GM18508 (cell line): ENCODE results near the gene PRKRIP1.
"Not testable (repeated sequence)": the region's sequence is repeated elsewhere in the genome, so short reads cannot be mapped to it uniquely, and the experiment has no call there.

Experiments used
- ATAC-seq: cut with Tn5 transposase; IDR thresholded peaks from one replicate; pipeline ENCODE4 v1.9.1; 2021; ENCODE audit warnings: moderate number of reproducible peaks; ENCODE audit not compliant: insufficient read depth, unreplicated experiment

PRKRIP1 gene

DNA sequence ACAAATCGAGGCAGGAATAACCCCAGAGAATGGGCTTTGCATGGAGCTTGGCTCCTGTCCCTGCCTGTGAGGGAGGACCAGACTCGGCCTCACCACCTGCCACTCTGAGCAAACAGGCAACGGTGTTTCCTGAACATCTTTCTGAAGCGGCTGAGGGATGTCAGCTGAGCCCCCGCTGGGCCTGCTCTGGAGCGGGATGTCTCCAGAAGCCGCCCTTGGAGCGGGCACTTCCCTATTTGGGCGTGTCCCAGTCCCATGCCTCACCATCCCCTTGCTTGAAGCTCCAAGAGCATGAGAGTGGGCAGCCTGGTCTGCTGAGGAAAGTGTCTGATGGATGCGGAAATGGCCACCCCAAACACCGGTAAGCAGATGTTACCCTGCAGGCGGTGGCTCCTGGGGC, 58.3 kb downstream of the PRKRIP1 start:
- no peak for ATAC-seq

DNA sequence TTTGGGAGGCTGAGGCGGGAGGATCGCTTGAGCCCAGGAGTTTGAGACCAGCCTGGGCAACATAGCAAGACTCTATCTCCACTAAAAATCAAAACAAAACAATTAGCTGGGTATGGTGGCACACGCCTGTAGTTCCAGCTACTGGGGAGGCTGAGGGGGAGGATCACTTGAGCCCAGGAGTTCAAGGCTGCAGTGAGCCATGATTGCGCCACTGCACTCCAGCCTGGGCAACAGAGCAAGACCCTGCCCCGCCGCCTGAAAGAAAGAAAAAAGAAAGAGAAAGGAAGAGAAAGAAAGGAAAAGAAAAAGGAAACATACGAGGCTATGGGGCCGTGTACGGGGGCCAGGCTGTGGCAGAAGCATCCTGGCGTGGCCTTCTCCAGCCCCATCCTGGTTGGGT, 58.8 kb downstream of the PRKRIP1 start:
- ATAC-seq = not testable (repeated sequence)

DNA sequence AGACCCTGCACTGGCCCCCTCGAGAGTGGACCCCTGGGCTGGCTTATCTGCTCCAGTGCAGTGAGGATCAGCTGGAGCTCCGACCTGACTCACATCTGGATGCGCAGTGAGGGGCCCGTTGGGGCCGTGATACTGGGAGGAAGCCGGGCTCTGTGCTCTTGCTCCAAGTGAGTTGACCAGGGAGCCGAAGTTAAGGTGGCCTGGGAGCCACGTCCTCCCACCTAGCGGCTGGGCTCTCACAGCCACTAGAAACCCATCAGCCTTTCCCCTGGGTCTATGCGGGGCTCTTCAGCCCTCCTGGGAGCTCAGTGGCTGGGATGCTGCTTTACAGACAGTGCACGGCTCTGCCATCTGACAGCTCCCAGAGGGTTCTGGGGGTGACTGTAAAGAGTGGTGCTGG, 59.4 kb downstream of the PRKRIP1 start:
- no peak for ATAC-seq

DNA sequence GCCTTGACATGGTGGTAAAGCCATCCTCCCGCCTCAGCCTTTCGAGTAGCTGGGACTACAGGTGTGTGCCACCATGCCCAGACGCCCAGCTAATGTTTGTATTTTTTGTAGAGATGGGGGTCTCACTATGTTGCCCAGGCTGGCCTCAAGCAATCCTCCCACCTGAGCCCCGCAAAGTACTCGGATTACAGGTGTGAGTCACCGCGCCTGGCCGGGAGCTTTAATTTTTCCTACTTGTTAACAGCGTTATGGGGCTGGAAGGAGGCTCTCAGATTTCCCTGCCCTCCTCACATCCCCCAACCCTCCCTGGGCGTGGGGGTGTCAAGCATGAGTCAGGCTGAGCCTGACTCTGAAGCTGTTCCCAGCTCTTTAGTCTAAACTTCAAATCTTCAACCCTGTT, 60.2 kb downstream of the PRKRIP1 start:
- no peak for ATAC-seq

DNA sequence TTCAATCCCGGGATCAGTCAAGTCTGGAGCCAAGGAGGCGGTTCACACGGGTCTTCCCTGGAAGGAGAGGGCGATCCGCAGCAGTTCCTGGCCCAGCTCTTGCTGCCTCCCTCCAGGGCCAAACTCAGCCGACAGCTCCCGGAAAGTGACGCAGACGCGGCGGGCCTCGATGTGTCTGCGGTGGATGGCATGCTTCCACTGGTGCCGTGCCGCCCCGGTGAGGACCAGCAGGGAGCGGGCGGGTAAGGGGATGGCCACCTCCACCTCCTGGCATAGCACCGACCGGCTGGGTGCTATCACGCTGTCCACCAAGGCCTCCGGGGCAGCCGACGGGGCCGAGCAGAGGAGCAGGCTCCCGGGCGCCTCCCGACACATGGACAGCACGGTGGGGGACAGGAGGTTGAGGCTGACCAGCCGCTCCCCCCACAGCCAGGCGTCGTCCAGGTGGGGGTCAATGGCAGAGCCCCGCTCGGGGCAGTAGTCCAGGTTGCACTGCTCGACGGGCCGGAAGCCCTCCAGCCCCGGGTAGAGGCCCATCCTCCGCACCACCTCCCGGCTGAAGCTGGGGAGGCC, 61.3 kb downstream of the PRKRIP1 start:
- ATAC-seq = no peak

DNA sequence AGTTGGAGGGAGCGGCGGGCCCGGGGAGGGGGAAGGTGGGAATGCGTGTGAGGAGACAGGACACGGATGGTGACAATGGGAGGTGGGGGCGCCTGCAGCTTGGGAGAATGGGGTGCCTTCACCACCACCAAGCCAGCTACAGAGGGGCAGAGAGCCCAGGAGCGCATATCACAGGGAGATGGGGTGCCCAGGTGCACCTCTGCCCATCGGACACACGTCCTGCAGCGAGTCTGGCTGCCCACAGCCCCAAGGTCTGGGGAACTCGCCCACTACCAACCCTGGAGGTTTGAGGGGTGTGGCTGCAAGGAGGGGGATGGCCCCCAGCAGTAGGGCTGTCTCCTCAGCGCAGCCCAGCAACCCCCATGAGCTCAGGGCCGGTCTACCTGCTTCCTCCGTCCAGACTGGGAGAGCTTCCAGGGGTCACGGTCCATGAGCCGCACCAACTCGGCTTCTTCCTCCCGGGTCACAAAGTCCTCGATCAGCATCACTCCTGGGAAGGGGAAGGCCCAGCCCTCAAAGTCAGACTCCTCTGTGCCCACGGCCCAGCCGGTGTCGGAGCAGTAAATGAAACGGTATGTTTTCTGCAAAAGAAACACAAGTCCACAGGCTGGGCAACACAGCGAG, 63.2 kb downstream of the PRKRIP1 start:
- no peak for ATAC-seq

DNA sequence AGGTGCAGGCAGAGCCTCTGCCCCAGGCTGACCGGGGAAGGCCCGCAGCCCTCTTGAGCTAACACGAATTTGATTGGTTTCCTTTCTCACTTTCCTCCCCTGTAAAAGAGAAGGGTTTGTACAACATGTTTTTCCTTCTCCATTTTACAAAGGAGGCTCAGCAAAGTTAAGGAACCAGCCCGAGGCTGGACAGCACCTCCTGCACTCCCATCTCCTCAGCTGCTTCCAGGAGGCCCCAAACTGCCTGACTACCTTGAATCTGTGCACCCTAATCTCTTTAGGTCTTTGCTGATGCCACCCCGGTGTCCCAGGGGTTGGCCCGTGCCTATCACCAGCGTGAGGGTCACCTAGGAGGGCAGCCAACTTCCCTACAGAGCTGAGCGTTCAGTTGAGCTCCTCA, 64.3 kb downstream of the PRKRIP1 start:
- no peak for ATAC-seq

DNA sequence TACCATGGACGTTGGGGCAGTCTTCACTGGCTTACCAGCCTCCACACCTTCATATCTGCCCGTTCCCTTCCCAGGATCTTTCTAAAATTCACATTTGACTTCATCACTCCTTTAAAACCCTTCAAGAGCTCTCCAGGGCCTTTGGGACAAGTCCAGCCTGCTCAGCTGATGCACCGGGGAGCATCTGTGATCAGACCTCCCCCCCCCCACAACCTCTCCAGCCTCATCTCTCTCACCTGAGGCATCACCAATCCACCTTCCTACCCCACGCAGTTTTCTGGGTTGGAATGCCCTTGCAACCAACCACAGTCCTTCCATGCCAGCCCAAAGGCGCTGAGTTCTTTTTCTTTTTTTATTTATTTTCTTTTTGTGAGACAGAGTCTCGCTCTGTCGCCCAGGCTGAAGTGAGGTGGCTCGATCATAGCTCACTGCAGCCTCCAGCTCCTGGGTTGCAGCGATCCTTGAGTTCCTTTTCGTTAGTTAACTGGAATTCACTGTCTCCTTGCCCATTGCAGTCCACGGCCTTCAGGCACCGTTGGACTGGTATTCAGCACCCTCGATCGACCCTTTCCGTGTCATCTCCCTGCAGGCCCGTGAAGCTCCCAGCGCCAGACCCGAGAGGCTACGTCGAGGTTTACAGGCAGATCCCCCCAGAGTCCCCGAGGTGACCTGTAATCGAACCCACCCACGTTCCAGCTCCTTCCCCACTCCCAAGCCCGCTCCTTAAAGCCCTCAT, 67.8 kb downstream of the PRKRIP1 start:
- no peak for ATAC-seq

DNA sequence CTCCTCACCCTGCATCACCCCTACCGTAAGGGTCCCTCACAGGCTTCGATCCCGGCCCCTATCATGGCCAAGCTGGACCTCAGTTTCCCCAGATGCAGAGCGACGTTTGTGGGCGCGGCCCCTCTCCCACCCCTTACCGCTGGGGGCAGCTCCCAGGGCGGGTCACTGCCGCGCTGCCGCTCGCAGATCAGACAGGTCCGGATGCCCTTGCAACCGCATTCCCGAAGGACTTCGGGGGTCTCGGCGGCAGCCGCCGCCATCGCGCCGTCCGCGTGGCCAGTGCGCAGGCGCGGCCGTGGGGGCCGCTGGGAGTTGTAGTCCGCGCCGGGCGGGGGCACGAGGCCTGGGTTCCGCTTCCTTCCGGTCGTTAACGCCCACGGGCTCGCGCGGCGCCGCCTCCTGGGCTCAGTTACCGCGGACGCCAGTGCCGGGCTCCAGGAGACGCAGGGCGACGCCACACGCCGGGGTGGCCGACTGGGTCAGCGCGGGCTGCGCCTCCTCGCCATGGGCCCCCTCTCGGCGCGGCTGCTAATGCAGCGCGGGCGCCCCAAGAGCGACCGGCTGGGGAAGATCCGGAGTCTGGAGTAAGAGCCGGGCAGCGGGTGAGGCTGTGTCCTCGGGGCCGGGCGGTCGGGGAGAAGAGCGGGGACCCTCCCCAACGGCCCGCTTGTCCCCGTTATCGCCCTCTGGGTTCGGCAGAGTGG, 68.6 kb downstream of the PRKRIP1 start, which contains the start of the genes ALKBH4 and LRWD1:
ALKBH4 (minus strand) TSS at position 287 of the 704 bp plus-strand sequence; CDS start at position 260, 27 bp downstream.
LRWD1 (plus strand) TSS at position 408 of the 704 bp plus-strand sequence; CDS start at position 505, 97 bp downstream.
- ATAC-seq = peak; percentile 37

DNA sequence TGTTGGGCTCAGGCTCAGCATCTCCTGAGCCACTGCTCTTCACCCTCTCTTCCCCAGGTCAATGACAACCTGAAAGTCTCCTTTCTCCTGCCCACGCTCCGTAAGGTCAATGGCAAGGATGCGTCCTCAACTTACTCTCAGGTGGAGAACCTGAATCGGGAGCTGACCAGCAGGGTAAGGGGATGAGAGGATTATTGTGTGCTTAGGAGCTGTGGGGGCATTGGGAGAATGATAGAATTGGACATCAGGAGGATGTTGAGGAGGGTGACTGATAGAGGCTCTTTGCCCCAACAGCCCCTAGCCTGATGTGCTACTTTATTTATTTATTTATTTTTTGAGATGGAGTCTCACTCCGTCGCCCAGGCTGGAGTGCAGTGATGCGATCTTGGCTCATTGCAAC, 69.9 kb downstream of the PRKRIP1 start:
- ATAC-seq = no peak

DNA sequence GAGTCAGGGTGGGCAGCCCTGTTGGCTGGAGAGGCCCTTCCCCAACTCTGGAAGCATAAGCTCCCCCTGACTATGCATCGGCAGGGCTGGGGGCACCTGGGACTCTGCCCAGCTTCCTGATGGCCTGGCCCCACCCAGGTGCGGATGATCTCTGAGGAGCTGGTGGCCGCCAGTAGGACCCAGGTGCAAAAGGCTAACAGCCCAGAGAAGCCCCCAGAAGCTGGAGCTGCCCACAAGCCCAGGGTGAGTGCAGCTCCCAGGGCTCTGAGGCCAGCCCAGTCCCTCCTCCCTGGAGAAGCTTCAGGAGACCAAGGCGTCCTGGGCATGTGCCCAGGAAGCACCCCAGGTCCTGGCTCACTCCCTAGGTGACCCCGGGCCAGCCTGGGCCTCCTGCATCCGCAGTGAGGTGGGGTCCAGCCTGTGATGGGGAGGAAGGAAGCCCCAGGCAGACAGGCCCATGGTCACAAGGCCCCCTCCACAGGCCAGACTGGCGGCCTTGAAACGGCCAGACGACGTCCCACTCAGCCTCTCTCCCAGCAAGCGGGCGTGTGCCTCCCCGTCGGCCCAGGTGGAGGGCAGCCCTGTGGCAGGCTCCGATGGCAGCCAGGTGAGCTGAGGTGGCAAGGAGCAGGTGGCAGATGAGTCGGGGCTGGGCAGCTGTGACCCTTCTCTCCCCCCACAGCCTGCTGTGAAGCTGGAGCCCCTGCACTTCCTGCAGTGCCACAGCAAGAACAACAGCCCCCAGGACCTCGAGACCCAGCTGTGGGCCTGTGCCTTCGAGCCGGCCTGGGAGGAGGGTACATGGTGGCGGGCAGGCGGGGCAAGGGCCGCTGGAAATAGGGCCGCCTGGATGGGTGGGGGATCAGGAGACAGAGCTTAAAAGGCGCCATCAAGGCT, 71.7 kb downstream of the PRKRIP1 start:
- ATAC-seq = no peak

DNA sequence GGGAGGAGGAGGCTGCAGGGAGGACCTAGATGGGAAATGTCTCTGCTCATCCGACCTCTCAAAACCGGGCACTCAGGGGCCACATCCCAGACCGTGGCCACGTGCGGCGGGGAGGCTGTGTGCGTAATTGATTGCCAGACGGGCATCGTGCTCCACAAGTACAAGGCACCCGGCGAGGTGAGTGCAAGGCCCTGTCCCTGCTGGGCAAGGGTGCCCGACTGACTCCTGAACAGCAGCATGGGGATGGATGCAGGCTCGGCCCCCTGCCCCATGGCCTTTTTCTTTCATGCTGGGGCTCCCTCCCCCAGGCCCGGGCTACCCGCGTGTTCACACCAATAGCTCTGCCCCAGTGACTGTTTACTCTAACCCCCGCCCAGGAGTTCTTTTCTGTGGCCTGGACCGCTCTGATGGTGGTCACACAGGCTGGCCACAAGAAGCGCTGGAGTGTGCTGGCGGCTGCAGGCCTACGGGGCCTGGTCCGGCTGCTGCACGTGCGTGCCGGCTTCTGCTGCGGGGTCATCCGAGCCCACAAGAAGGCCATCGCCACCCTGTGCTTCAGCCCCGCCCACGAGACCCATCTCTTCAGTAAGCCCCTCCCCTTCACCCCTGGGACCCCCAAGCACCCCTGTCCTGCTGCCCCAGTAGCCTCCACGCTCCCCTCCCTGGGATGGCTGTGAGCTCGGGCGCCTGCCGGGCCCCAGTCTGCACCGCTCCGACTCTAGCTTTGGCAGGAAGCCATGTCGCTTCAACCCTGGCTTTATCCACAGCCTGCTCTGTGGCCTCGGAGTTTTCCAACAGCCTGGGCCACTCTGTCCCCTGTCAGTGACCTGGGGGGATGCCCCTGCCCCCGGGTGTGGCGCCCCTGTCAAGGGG, 72.6 kb downstream of the PRKRIP1 start:
- no peak for ATAC-seq

DNA sequence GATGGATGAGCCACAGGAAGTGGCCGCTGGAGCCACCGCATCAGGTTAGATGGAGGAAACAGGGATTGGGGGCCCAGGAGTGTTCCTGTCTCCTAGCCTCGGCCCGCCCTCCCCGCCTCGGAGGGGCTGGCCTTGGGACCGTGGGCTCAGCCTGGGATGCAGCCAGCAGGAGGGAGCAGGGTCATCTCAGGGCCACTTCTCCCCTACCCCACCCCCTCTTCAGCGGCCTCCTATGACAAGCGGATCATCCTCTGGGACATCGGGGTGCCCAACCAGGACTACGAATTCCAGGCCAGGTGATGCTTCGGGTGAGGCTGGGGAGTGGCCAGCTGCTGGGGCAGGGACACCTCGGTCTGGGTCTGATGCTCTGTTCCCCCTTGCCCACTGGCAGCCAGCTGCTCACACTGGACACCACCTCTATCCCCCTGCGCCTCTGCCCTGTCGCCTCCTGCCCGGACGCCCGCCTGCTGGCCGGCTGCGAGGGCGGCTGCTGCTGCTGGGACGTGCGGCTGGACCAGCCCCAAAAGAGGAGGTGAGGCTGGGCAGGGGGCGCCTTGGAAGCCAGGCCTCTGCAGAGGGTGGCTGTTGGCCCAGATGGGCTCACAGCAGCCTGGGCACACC, 73.3 kb downstream of the PRKRIP1 start:
- ATAC-seq = no peak

DNA sequence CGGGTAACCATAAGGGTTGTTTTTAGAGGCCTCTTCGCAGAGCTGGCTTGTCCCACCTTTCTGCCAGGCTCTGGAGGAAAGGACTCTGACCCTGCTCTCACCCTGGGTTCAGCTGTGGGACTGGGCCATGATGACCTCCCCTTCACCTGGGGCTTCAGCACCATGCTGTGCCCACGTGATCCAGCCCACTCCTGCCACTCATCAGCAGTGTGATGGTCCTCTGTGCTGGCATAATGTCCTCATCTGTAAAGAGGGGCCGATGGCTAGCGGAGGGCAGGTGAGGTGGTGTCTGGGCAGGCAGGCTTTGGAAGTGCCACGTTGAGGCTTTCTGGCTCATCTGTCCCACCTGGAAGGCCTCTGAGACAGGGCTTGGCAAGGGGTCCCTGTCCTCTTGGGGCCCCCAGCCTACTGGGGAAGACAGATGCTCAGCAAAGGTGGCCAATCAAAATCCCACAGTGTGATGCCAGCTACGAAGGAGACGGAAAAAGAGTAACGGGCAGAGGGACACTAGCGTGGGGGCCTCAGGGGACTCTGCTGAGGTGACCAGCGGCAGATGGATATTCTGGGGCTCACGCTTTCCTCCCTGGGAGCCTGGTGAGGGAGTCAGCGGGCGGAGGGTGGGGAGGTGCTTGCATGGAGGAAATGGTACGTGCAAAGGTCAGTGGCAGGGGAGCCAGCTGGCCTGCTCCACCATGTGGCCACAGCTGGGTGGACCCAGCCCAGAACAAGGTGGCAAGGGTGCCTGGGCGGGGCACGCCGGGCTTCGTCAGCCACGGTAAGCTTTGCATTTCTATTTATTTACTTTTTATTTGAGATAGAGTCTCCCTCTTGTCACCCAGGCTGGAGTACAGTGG, 74.0 kb downstream of the PRKRIP1 start:
- no peak for ATAC-seq

DNA sequence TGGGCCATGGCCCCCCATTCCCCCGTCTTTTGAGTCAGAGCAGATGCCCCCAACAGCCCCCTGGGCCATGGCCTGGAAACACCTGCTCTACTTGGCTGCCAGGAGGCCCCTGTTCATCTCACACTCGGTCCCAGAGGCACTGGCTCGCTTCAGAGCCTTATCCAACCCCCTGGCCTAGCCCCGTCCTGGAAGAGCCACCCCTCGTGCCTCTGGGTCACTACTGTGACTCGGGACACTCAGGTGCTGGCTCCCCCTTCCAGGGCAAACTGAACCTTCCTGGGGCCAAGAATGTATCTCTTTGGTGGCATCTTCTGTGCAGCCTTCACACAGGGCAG, 75.6 kb downstream of the PRKRIP1 start:
- no peak for ATAC-seq

DNA sequence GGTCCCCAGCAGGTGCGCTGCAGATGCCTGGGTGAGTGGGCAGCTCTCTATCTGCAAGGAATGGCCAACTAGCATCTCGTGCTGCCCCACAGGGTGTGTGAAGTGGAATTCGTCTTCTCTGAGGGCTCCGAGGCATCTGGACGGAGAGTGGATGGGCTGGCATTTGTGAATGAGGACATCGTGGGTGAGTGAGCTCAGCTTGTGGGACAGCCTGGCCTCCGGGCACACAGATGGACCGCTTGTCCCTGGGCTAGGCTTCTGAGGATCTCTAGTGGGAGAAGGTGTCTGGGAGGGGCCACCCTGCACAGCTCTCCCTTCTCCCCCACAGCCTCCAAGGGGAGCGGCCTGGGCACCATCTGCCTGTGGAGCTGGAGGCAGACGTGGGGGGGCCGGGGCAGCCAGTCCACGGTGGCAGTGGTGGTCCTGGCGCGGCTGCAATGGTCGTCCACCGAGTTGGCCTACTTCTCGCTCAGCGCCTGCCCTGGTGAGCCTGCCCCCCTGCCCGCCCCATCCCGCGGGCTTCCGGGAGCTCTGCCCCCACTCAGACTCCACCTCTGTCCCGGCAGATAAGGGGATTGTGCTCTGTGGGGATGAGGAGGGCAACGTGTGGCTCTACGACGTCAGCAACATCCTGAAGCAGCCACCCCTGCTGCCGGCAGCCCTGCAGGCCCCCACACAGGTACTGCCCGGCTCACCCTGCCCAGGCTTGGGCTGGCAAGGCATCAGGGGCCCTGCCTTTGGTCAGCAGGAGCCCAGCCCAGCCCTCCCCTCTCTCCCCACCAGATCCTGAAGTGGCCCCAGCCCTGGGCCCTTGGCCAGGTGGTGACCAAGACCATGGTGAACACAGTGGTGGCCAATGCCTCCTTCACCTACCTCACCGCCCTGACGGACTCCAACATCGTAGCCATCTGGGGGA, 76.2 kb downstream of the PRKRIP1 start:
- no peak for ATAC-seq
